ENCODE data around the gene FJX1.
A peak's percentile ranks its signal among the peaks of the same experiment; 100 is the strongest.

Gene FJX1

DNA sequence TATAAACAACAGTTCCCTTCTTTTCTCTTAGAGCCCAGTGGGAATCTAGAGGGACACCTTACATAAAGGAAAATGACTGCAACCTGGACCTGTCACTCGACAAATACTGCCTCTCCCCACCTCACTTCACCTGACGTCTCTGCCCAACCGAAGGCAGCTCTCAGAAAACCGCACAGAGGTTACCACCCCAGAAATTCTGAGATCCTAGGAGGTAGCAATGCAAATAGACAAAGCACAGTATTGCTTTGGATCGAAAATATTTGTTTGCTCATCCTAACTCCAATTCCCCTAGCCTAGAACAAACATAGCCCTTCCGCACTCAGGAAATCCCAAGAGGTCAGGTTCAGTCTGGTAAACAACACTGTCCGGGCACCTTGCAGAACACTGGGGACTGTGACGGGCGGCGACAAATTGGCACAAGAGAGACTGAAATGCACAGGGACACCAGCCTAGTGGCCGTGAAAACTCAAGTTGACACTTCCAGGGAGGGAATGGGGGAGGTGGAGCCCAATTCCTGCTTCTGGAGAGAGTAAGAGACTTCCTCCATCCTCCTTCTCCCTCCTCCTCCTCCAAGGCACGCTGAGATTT is 43.9 kb downstream of the FJX1 start:
- no peaks in the 10 kb centered on the region for H3K27me3 ChIP-seq (ENCODE audit: insufficient read depth, poor library complexity, severe bottlenecking)
- peaks cover 4% of the 10 kb centered on the region for H3K9me3 ChIP-seq (ENCODE audit: severe bottlenecking)
- ATAC-seq (ENCODE audit: low read depth) (peak; percentile 45), DNase-seq (ENCODE audit: low spot score) (no peak)
- H3K4me3 ChIP-seq (ENCODE audit: severe bottlenecking) = peak overlapping the region; percentile 57
- H3K36me3 ChIP-seq (ENCODE audit: low read depth) = peaks cover 33% of the 10 kb centered on the region
- peaks cover 23% of the 10 kb centered on the region for H3K4me1 ChIP-seq (ENCODE audit: insufficient read depth, poor library complexity, severe bottlenecking)
- TF ChIP-seq, protein P1, sequence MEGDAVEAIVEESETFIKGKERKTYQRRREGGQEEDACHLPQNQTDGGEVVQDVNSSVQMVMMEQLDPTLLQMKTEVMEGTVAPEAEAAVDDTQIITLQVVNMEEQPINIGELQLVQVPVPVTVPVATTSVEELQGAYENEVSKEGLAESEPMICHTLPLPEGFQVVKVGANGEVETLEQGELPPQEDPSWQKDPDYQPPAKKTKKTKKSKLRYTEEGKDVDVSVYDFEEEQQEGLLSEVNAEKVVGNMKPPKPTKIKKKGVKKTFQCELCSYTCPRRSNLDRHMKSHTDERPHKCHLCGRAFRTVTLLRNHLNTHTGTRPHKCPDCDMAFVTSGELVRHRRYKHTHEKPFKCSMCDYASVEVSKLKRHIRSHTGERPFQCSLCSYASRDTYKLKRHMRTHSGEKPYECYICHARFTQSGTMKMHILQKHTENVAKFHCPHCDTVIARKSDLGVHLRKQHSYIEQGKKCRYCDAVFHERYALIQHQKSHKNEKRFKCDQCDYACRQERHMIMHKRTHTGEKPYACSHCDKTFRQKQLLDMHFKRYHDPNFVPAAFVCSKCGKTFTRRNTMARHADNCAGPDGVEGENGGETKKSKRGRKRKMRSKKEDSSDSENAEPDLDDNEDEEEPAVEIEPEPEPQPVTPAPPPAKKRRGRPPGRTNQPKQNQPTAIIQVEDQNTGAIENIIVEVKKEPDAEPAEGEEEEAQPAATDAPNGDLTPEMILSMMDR (IDR thresholded peaks at IDR 0.05; ENCODE audit: poor library complexity, severe bottlenecking) = no peak
- peak overlapping the region; percentile 89 for H3K27ac ChIP-seq (ENCODE audit: poor library complexity, severe bottlenecking)

DNA sequence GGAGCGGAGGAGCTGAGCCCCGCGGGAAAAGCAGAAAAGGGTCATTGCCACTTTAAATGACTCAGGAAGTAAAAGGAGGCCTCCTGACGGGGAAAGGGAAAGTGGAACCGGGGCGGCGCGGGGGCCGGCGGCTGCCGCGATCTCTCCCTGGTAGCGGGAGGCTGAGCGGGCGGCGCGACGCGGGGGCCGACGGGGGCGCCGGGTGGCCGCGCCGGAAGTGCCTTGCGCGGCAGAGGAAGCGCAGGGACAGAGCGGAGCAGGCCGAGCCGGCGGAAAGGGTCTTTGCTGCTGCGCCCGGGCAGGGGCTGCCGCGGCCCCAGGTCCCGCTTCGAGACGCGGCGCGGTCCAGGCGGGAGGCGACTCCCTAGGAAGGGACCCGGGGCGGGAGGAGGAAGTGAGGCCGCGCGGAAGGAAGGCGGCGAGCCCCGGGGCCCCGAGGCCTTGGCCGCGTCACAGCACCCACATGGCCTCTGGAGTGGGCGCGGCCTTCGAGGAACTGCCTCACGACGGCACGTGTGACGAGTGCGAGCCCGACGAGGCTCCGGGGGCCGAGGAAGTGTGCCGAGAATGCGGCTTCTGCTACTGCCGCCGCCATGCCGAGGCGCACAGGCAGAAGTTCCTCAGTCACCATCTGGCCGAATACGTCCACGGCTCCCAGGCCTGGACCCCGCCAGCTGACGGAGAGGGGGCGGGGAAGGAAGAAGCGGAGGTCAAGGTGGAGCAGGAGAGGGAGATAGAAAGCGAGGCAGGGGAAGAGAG is 44.6 kb downstream of the FJX1 start, which contains the start of gene TRIM44:
Gene TRIM44, plus strand, starts transcription at position 127 of the 759 bp plus-strand sequence. Its CDS starts 337 bp downstream, at position 464.
- H3K9me3 ChIP-seq (ENCODE audit: severe bottlenecking) = peaks cover 4% of the 10 kb centered on the region
- peak; percentile 73 for ATAC-seq (ENCODE audit: low read depth)
- no peaks in the 10 kb centered on the region for H3K27me3 ChIP-seq (ENCODE audit: insufficient read depth, poor library complexity, severe bottlenecking)
- peak; percentile 75 for DNase-seq (ENCODE audit: low spot score)
- H3K4me3 ChIP-seq (ENCODE audit: severe bottlenecking) = peak within 1 kb of the TSS; percentile 57
- TF ChIP-seq, protein P1 (IDR thresholded peaks at IDR 0.05; ENCODE audit: poor library complexity, severe bottlenecking) = no peak
- H3K4me1 ChIP-seq (ENCODE audit: insufficient read depth, poor library complexity, severe bottlenecking) = peaks cover 23% of the 10 kb centered on the region
- H3K27ac ChIP-seq (ENCODE audit: poor library complexity, severe bottlenecking) = peak within 1 kb of the TSS; percentile 89
- H3K36me3 ChIP-seq (ENCODE audit: low read depth) = peaks cover 39% of the 10 kb centered on the region

DNA sequence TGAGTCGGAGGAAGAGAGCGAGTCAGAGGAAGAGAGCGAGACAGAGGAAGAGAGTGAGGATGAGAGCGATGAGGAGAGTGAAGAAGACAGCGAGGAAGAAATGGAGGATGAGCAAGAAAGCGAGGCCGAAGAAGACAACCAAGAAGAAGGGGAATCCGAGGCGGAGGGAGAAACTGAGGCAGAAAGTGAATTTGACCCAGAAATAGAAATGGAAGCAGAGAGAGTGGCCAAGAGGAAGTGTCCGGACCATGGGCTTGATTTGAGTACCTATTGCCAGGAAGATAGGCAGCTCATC is 45.1 kb downstream of the FJX1 start:
- peaks cover 23% of the 10 kb centered on the region for H3K4me1 ChIP-seq (ENCODE audit: insufficient read depth, poor library complexity, severe bottlenecking)
- ATAC-seq (ENCODE audit: low read depth) (no peak), DNase-seq (ENCODE audit: low spot score) (no peak)
- peaks cover 45% of the 10 kb centered on the region for H3K36me3 ChIP-seq (ENCODE audit: low read depth)
- H3K4me3 ChIP-seq (ENCODE audit: severe bottlenecking) = peak overlapping the region; percentile 57
- H3K27ac ChIP-seq (ENCODE audit: poor library complexity, severe bottlenecking) = peak overlapping the region; percentile 89
- TF ChIP-seq, protein P1 (IDR thresholded peaks at IDR 0.05; ENCODE audit: poor library complexity, severe bottlenecking) = no peak
- H3K9me3 ChIP-seq (ENCODE audit: severe bottlenecking) = peaks cover 4% of the 10 kb centered on the region
- H3K27me3 ChIP-seq (ENCODE audit: insufficient read depth, poor library complexity, severe bottlenecking) = no peaks in the 10 kb centered on the region

DNA sequence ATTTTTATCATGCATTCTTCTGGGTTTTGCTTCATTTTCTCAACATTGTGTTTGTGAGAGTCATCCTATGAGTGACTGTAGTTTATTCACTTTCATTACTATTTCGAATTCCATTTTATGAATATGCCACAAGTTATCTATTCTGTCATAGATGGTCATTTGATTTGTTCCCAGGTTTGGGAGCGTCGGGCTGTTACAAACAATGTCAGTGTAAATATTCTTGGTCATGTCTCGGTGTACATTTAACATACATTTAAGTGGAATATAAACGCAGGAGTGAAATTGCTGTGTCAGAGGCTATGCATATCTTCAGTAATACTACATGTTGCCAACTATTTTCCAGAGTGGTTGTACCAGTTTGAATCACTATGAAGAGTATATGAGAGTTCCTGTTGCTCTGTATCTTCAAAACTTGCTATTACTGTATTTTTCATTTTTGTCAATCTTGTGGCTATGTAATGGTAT is 46.7 kb downstream of the FJX1 start:
- no peak for DNase-seq (ENCODE audit: low spot score)
- peaks cover 25% of the 10 kb centered on the region for H3K4me1 ChIP-seq (ENCODE audit: insufficient read depth, poor library complexity, severe bottlenecking)

More for the DNA sequence above, 46.7 kb downstream of the FJX1 start:
- Histone ChIP-seq H3K4me3 (ENCODE audit: severe bottlenecking) (no peak overlapping the region), H3K27me3 (ENCODE audit: insufficient read depth, poor library complexity, severe bottlenecking) (no peaks in the 10 kb centered on the region), H3K27ac (ENCODE audit: poor library complexity, severe bottlenecking) (peak overlapping the region; percentile 89), H3K9me3 (ENCODE audit: severe bottlenecking) (peaks cover 4% of the 10 kb centered on the region), H3K36me3 (ENCODE audit: low read depth) (peaks cover 61% of the 10 kb centered on the region)
- ATAC-seq (ENCODE audit: low read depth) = no peak
- TF ChIP-seq, protein P1 (IDR thresholded peaks at IDR 0.05; ENCODE audit: poor library complexity, severe bottlenecking) = no peak

Measured in RWPE2 (cell line).